ENCODE measurements around the gene DOCK1.

Gene DOCK1

DNA sequence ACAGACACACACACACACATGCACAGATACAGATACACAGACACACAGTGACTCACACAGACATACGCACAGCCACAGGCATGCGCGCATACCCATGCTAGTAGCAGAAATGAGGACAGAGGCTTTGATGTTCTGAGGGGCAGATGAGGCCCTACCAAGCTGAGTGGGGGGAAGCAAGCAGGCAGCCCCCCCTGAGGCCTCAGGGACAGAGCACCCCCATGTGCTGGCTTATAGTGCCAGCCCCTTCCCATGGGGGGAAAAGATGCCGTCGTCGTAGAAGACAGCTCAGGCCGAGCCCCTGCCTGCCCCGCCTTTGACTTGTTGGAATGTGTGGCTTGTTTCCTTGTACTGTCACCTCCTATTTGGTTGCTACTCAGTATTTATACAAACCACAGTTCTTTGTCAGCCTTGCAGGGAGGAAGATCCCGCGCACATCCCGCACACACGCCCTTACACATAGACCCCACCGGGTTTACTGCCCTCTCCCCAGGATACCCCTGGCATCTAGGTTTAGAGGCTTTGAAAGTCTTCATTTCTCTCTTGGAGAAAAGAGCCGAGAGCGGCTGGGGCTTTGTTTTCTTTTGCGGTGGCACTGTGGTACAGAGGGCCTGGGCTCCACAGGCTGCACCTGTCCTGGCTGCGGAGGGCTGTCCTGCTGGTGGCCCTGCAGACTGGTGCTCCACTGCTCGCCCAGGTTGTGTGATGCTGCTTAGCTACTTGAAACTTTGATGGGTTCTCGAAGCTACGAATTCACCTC is 112.5 kb downstream of the DOCK1 start:
- Histone ChIP-seq H3K27me3 (ENCODE audit: insufficient read depth, low read length, poor library complexity) (no peaks in the 10 kb centered on the region), H3K79me2 (ENCODE audit: insufficient read depth, low read length) (no peaks in the 10 kb centered on the region), H4K20me1 (ENCODE audit: insufficient read depth, low read length) (no peaks in the 10 kb centered on the region), H2AFZ (ENCODE audit: low read depth, low read length) (no peak overlapping the region), H3K36me3 (ENCODE audit: insufficient read depth, low read length) (no peaks in the 10 kb centered on the region), H3K27ac (ENCODE audit: low read length) (no peak overlapping the region), H3K9me3 (ENCODE audit: insufficient read depth, low read length, severe bottlenecking) (no peaks in the 10 kb centered on the region), H3K4me3 (ENCODE audit: low read depth in 1 of 2, low read length in 2 of 2) (no peak overlapping the region), H3K9ac (ENCODE audit: low read depth, low read length) (no peak overlapping the region), H3K4me1 (ENCODE audit: insufficient read depth, low read length) (no peaks in the 10 kb centered on the region), H3K4me2 (ENCODE audit: insufficient read depth, low read length) (no peak overlapping the region)
- ATAC-seq (ENCODE audit: insufficient read depth, low read depth) (no peak), DNase-seq (no peak)
- TF ChIP-seq EZH2 (IDR thresholded peaks at IDR 0.05; ENCODE audit: borderline replicate concordance, low read depth, low read length, severe bottlenecking): no peak
- TF ChIP-seq, protein P1, sequence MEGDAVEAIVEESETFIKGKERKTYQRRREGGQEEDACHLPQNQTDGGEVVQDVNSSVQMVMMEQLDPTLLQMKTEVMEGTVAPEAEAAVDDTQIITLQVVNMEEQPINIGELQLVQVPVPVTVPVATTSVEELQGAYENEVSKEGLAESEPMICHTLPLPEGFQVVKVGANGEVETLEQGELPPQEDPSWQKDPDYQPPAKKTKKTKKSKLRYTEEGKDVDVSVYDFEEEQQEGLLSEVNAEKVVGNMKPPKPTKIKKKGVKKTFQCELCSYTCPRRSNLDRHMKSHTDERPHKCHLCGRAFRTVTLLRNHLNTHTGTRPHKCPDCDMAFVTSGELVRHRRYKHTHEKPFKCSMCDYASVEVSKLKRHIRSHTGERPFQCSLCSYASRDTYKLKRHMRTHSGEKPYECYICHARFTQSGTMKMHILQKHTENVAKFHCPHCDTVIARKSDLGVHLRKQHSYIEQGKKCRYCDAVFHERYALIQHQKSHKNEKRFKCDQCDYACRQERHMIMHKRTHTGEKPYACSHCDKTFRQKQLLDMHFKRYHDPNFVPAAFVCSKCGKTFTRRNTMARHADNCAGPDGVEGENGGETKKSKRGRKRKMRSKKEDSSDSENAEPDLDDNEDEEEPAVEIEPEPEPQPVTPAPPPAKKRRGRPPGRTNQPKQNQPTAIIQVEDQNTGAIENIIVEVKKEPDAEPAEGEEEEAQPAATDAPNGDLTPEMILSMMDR (IDR thresholded peaks at IDR 0.05; ENCODE audit: borderline replicate concordance, extremely low read depth, low read length, poor library complexity, severe bottlenecking): no peak

GRCh38 chr10:127018298-127018650 is 113.0 kb downstream of the DOCK1 start:
- no peak overlapping the region for H2AFZ ChIP-seq (ENCODE audit: low read depth, low read length)
- no peaks in the 10 kb centered on the region for H3K27me3 ChIP-seq (ENCODE audit: insufficient read depth, low read length, poor library complexity)
- no peaks in the 10 kb centered on the region for H3K79me2 ChIP-seq (ENCODE audit: insufficient read depth, low read length)
- H3K27ac ChIP-seq (ENCODE audit: low read length): no peak overlapping the region
- no peak overlapping the region for H3K4me2 ChIP-seq (ENCODE audit: insufficient read depth, low read length)
- no peaks in the 10 kb centered on the region for H3K4me1 ChIP-seq (ENCODE audit: insufficient read depth, low read length)
- TF ChIP-seq EZH2 (IDR thresholded peaks at IDR 0.05; ENCODE audit: borderline replicate concordance, low read depth, low read length, severe bottlenecking): no peak
- TF ChIP-seq, protein P1 (IDR thresholded peaks at IDR 0.05; ENCODE audit: borderline replicate concordance, extremely low read depth, low read length, poor library complexity, severe bottlenecking): no peak
- ATAC-seq (ENCODE audit: insufficient read depth, low read depth) (no peak), DNase-seq (no peak)
- no peak overlapping the region for H3K9ac ChIP-seq (ENCODE audit: low read depth, low read length)
- no peaks in the 10 kb centered on the region for H4K20me1 ChIP-seq (ENCODE audit: insufficient read depth, low read length)
- H3K4me3 ChIP-seq (ENCODE audit: low read depth in 1 of 2, low read length in 2 of 2): no peak overlapping the region
- H3K36me3 ChIP-seq (ENCODE audit: insufficient read depth, low read length): no peaks in the 10 kb centered on the region
- H3K9me3 ChIP-seq (ENCODE audit: insufficient read depth, low read length, severe bottlenecking): no peaks in the 10 kb centered on the region

GRCh38 chr10:127018766-127019165 is 113.5 kb downstream of the DOCK1 start:
- H3K4me1 ChIP-seq (ENCODE audit: insufficient read depth, low read length): no peaks in the 10 kb centered on the region
- H3K4me2 ChIP-seq (ENCODE audit: insufficient read depth, low read length): no peak overlapping the region
- H3K4me3 ChIP-seq (ENCODE audit: low read depth in 1 of 2, low read length in 2 of 2): no peak overlapping the region
- no peaks in the 10 kb centered on the region for H3K27me3 ChIP-seq (ENCODE audit: insufficient read depth, low read length, poor library complexity)
- no peaks in the 10 kb centered on the region for H4K20me1 ChIP-seq (ENCODE audit: insufficient read depth, low read length)
- no peak for TF ChIP-seq EZH2 (IDR thresholded peaks at IDR 0.05; ENCODE audit: borderline replicate concordance, low read depth, low read length, severe bottlenecking)
- TF ChIP-seq, protein P1 (IDR thresholded peaks at IDR 0.05; ENCODE audit: borderline replicate concordance, extremely low read depth, low read length, poor library complexity, severe bottlenecking): no peak
- no peak overlapping the region for H3K27ac ChIP-seq (ENCODE audit: low read length)
- no peak overlapping the region for H2AFZ ChIP-seq (ENCODE audit: low read depth, low read length)
- H3K9me3 ChIP-seq (ENCODE audit: insufficient read depth, low read length, severe bottlenecking): no peaks in the 10 kb centered on the region
- DNase-seq (no peak), ATAC-seq (ENCODE audit: insufficient read depth, low read depth) (no peak)
- no peaks in the 10 kb centered on the region for H3K36me3 ChIP-seq (ENCODE audit: insufficient read depth, low read length)
- no peak overlapping the region for H3K9ac ChIP-seq (ENCODE audit: low read depth, low read length)
- H3K79me2 ChIP-seq (ENCODE audit: insufficient read depth, low read length): no peaks in the 10 kb centered on the region

All from DND-41 (cell line).